ENCODE measurements around the gene ACTL7B. TPM values are rescaled to one million over a fixed set of nuclear protein-coding genes. Genes with fewer than 3 reads are reported as not detected.

The ACTL7B gene
- total RNA-seq, 1 donor, result not detected

DNA sequence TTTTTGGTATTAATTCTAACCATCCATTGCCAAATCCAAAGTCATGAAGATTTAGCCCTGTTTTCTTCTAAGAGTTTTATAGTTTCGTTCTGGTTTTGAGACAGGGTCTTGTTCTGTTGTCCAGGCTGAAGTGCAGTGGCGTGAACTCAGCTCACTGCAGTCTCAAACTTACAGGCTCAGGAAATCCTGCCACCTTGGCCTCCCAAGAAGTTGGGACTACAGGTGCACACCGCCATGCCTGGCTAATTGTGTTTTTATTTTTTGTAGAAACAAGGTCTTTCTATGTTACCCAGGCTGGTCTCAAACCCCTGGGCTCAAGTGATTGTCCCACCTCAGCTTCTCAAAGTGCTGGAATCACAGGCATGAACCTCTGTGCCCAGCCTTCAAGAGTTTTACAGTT is 27.3 kb upstream of the ACTL7B start:
- H3K4me3 ChIP-seq (ENCODE audit: low read depth, low read length), result no peak overlapping the region
- no peak for DNase-seq (ENCODE audit: low read depth)
- TF ChIP-seq, protein P1, sequence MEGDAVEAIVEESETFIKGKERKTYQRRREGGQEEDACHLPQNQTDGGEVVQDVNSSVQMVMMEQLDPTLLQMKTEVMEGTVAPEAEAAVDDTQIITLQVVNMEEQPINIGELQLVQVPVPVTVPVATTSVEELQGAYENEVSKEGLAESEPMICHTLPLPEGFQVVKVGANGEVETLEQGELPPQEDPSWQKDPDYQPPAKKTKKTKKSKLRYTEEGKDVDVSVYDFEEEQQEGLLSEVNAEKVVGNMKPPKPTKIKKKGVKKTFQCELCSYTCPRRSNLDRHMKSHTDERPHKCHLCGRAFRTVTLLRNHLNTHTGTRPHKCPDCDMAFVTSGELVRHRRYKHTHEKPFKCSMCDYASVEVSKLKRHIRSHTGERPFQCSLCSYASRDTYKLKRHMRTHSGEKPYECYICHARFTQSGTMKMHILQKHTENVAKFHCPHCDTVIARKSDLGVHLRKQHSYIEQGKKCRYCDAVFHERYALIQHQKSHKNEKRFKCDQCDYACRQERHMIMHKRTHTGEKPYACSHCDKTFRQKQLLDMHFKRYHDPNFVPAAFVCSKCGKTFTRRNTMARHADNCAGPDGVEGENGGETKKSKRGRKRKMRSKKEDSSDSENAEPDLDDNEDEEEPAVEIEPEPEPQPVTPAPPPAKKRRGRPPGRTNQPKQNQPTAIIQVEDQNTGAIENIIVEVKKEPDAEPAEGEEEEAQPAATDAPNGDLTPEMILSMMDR (IDR thresholded peaks at IDR 0.05; ENCODE audit: insufficient read depth, low read depth, low read length), result no peak

DNA sequence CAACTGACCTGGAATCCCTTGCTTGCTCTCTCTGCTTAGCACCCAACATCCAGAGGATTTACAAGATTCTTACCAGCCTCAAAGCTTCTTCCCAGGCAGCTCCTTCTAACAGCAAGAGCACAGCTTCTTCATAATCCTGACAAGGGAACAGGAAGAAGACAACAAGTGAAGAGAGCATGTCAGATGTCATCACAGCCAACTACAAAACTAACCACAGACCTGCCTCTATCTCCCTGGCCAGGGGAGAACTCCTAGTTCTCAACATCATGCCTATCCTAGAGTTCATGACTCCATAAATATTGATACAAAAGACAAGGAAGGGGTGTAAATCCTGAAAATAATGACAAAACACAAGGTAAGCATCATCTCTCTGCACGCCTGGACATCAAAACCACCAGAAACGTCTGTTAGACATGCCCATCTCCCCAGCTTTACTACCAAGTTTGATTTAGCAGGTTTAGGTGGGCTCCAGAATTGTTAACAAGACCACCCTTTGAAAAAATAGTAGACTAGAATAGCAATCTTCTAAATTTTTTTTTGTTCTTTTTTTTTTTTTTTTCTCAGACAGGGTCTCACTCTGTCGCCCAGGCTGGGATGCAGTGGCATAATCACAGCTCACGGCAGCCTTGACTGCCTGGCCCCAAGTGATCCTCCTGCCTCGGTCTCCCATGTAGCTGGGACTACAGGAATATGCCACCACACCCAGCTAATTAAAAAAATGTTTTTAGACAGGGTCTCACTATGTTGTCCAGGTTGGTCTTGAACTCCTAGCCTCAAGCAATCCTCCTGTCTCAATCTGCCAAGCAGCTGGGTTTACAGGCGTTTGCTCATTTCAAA is 26.5 kb upstream of the ACTL7B start:
- TF ChIP-seq, protein P1 (IDR thresholded peaks at IDR 0.05; ENCODE audit: insufficient read depth, low read depth, low read length), result no peak
- H3K4me3 ChIP-seq (ENCODE audit: low read depth, low read length), result no peak overlapping the region
- no peak for DNase-seq (ENCODE audit: low read depth)

DNA sequence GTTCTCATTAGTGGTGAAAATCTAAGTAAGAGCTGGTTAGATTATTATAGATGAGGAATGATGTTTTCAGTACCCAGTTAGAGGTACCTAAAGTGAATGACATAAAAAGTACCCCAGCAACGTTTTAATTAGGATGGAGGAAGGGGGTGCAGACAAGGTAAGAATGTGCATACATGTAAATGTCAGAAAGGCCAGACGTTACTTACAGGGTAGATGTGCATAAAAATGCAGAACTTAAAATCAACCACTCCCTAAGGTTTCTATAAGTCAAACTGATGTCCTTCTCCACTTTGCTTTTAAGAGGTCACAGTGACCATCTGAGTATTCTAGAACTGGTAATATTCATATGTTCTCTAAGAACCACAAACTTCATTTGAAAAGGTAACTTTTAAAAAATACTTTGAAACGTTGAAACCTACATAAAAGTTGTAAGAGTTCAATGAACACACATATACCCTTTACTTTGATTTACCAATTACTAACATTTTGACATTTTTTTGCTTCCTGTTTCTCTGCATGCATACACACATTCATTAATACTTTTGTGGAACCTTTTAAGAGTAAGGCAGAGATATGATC is 25.0 kb upstream of the ACTL7B start:
- no peak for DNase-seq (ENCODE audit: low read depth)
- no peak overlapping the region for H3K4me3 ChIP-seq (ENCODE audit: low read depth, low read length)
- TF ChIP-seq, protein P1 (IDR thresholded peaks at IDR 0.05; ENCODE audit: insufficient read depth, low read depth, low read length), result no peak

DNA sequence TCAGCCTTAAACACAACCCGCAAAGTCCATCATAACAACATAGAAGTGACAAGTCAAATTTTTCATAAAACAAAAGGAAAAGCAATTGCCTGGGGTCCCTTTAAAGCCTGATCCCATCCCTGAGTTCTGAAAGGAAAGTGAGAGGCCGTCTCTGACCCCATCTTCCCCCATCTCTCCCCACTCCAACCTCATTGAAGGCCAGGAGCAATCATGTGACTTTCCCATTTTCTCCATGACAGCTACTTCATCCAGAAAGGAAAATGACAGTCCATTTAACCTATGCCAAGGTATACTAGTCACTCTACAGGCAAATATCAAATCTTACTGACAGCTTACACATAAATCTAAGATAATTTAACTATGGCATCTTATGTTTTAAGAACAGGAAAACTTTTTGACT is 21.7 kb upstream of the ACTL7B start:
- DNase-seq (ENCODE audit: low read depth), result no peak
- TF ChIP-seq, protein P1 (IDR thresholded peaks at IDR 0.05; ENCODE audit: insufficient read depth, low read depth, low read length), result no peak
- H3K4me3 ChIP-seq (ENCODE audit: low read depth, low read length), result no peak overlapping the region

DNA sequence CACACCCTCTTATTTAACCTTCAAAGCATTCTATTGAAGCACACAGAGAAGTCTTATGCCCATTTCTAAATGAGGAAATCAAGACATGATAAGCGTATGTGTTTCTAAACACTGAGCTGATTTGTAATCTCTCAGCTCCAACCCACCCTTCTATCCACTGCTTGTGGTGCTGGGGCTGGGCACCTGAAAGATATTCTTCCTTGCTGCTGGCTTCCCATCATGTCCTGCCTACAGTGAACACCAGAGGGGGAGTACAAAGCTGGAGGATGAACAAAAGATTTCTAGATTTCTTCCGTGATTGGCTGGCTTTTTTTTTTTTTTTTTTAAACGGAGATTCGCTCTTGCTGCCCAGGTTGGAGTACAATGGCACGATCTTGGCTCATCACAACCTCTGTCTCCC is 20.6 kb upstream of the ACTL7B start:
- TF ChIP-seq, protein P1 (IDR thresholded peaks at IDR 0.05; ENCODE audit: insufficient read depth, low read depth, low read length), result no peak
- no peak overlapping the region for H3K4me3 ChIP-seq (ENCODE audit: low read depth, low read length)
- no peak for DNase-seq (ENCODE audit: low read depth)

DNA sequence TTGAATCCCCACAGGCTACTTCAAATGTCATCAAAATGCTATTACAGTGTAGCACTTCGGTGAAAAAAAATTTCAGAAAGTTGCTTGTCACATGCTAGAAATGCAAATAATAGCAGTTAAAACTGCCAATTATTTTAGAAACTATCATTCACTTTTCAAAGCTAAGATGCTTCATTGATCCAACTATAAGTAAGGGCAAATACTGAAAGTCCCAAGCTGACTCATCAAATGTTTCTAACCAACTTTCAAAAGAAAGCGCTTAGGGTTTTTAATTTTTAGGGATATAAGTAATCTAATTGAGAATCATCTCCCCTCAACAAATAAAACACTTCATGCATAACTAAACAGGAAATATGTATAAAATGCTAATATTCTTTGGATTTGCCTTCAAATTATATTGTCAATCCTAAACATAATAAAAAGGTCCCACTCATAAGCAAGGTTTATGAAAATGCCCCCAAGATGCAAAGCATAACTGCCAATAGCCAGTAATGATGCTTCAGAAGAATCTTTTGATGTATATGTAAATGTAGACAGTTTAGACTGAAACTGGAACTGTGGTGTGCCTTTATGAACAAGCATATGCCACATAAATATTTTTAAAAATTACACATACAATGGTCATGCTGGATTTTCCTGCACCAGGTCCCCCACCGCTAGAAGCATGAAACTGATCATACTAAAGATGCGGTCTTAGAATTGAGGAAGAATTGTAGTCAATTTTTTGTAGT is 18.4 kb upstream of the ACTL7B start:
- H3K4me3 ChIP-seq (ENCODE audit: low read depth, low read length), result no peak overlapping the region
- TF ChIP-seq, protein P1 (IDR thresholded peaks at IDR 0.05; ENCODE audit: insufficient read depth, low read depth, low read length), result no peak
- DNase-seq (ENCODE audit: low read depth), result no peak
